Neural cell (in vitro differentiated cells): Measurements from ENCODE around the gene IGBP1. TPM values are rescaled to one million over a fixed set of nuclear protein-coding genes. Genes with fewer than 3 reads are reported as not detected.
"Not testable (repeated sequence)": the region's sequence is repeated elsewhere in the genome, so short reads cannot be mapped to it uniquely, and the experiment has no call there.

Experiments used
- H2AFZ ChIP-seq: fragments of 200-600, 300-800 bp; sonication (generic), shearing (Covaris generic); 2 replicates; pipeline ENCODE4 v1.6.0; 2014; ENCODE audit warnings: low read depth, mild to moderate bottlenecking, antibody characterized with exemption, low read length, moderate library complexity
- H3F3A ChIP-seq: fragments of 200-600 bp; shearing (Covaris generic); 2 replicates; pipeline ENCODE4 v1.6.1; 2016; ENCODE audit warnings: mild to moderate bottlenecking, moderate library complexity, mixed read lengths, antibody characterized with exemption, low read length; ENCODE audit not compliant: insufficient read depth, poor library complexity, severe bottlenecking
- H3K27ac ChIP-seq: fragments of 200-600, 300-800 bp; sonication (generic), shearing (Covaris generic); 2 replicates; pipeline ENCODE4 v1.5.1; 2014; ENCODE audit warnings: mild to moderate bottlenecking, low read length, moderate library complexity
- H3K27me3 ChIP-seq: fragments of 300-800, 200-600 bp; sonication (generic), shearing (Covaris generic); 2 replicates; pipeline ENCODE4 v1.6.0; 2014; ENCODE audit warnings: mild to moderate bottlenecking, low read depth, low read length, moderate library complexity; ENCODE audit not compliant: insufficient read depth
- H3K36me3 ChIP-seq: fragments of 300-800, 200-600 bp; sonication (generic), shearing (Covaris generic); 2 replicates; pipeline ENCODE4 v1.5.1; 2014; ENCODE audit warnings: mild to moderate bottlenecking, antibody characterized with exemption, low read length, moderate library complexity; ENCODE audit not compliant: insufficient read depth
- H3K4me2 ChIP-seq: fragments of 300-800, 200-600 bp; sonication (generic), shearing (Covaris generic); 2 replicates; pipeline ENCODE4 v1.6.0; 2014; ENCODE audit warnings: mild to moderate bottlenecking, low read length
- H3K4me3 ChIP-seq: fragments of 300-800, 200-600 bp; sonication (generic), shearing (Covaris generic); 2 replicates; pipeline ENCODE4 v1.5.1; 2014; ENCODE audit warnings: mild to moderate bottlenecking, low read length, moderate library complexity
- H3K79me2 ChIP-seq: fragments of 200-600 bp; shearing (Covaris generic); replicated peaks from 2 replicates; pipeline ENCODE4 v1.6.0; 2014; ENCODE audit warnings: mild to moderate bottlenecking, low read length, moderate library complexity; ENCODE audit not compliant: insufficient read depth
- H3K9ac ChIP-seq: fragments of 300-800, 200-600 bp; sonication (generic), shearing (Covaris generic); 2 replicates; pipeline ENCODE4 v1.6.1; 2016; ENCODE audit warnings: mild to moderate bottlenecking, low read length, mixed read lengths
- H3K9me2 ChIP-seq: fragments of 200-600 bp; shearing (Covaris generic); 2 replicates; pipeline ENCODE4 v1.6.1; 2016; ENCODE audit warnings: mild to moderate bottlenecking, low read length, mixed read lengths; ENCODE audit not compliant: insufficient read depth
- H3K9me3 ChIP-seq: fragments of 200-600, 300-800 bp; sonication (generic), shearing (Covaris generic); 2 replicates; pipeline ENCODE4 v1.6.1; 2016; ENCODE audit warnings: mild to moderate bottlenecking, mixed run types, low read length, moderate library complexity, mixed read lengths
- H4K20me1 ChIP-seq: fragments of 200-600 bp; shearing (Covaris generic); 2 replicates; pipeline ENCODE4 v1.6.1; 2016; ENCODE audit warnings: mild to moderate bottlenecking, mixed run types; ENCODE audit not compliant: insufficient read depth
- CTCF ChIP-seq: fragments of 450-650 bp; IDR thresholded peaks from 2 replicates; pipeline ENCODE4 v1.5.1; 2014; ENCODE audit warnings: antibody characterized with exemption, mild to moderate bottlenecking, moderate library complexity; ENCODE audit not compliant: poor library complexity, severe bottlenecking
- EP300 ChIP-seq: fragments of 450-650 bp; conservative IDR thresholded peaks from 2 replicates; pipeline ENCODE4 v1.6.1; 2014; ENCODE audit warnings: antibody characterized with exemption, mild to moderate bottlenecking, moderate library complexity; ENCODE audit not compliant: poor library complexity, severe bottlenecking
- EZH2 ChIP-seq: fragments of 200-600, 300-800 bp; shearing (Covaris generic), sonication (generic); IDR thresholded peaks from 2 replicates; pipeline ENCODE4 v1.6.1; 2014; ENCODE audit warnings: antibody characterized with exemption, low read length, borderline replicate concordance, mild to moderate bottlenecking; ENCODE audit not compliant: insufficient read depth, poor library complexity, severe bottlenecking
- MXI1 ChIP-seq: fragments of 450-650 bp; conservative IDR thresholded peaks from 2 replicates; pipeline ENCODE4 v1.6.1; 2014; ENCODE audit warnings: antibody characterized with exemption, mild to moderate bottlenecking; ENCODE audit not compliant: poor library complexity, severe bottlenecking
- POLR2AphosphoS5 ChIP-seq: IDR thresholded peaks from 2 replicates; pipeline ENCODE4 v1.6.1; 2012
- RAD21 ChIP-seq: fragments of 450-650 bp; conservative IDR thresholded peaks from 2 replicates; pipeline ENCODE4 v1.6.1; 2014; ENCODE audit warnings: antibody characterized with exemption, mild to moderate bottlenecking, moderate library complexity
- REST ChIP-seq: IDR thresholded peaks from 2 replicates; pipeline ENCODE4 v1.6.1; 2012; ENCODE audit warnings: borderline replicate concordance
- SMC3 ChIP-seq: fragments of 450-650 bp; conservative IDR thresholded peaks from 2 replicates; pipeline ENCODE4 v1.6.1; 2014; ENCODE audit warnings: antibody characterized with exemption, mild to moderate bottlenecking, moderate library complexity; ENCODE audit not compliant: poor library complexity
- TAF1 ChIP-seq: IDR thresholded peaks from 2 replicates; pipeline ENCODE4 v1.6.1; 2012; ENCODE audit warnings: low read depth
- polyA plus RNA-seq: library from polyadenylated mRNA; depleted of rRNA; stranded (reverse); fragments of >200 nt; gene quantifications from 2 replicates; pipeline ENCODE4 v1.2.3, GENCODE V29; 2014

The IGBP1 gene
- polyA plus RNA-seq, 1 donor from 2014 or later = 94.1 TPM

- TF ChIP-seq EP300 (no peak), TAF1 (no peak), REST (no peak), EZH2 (no peak), RAD21 (no peak), CTCF (no peak), SMC3 (no peak), MXI1 (no peak), POLR2AphosphoS5 (no peak)
- Histone ChIP-seq H3K9me2 (no peaks in the 10 kb centered on the region), H3K79me2 (no peaks in the 10 kb centered on the region), H3K27ac (no peak overlapping the region), H3K9me3 (no peaks in the 10 kb centered on the region), H3K4me2 (no peak overlapping the region), H3K36me3 (no peaks in the 10 kb centered on the region), H3F3A (no peaks in the 10 kb centered on the region), H3K27me3 (no peaks in the 10 kb centered on the region), H3K9ac (no peak overlapping the region), H4K20me1 (no peaks in the 10 kb centered on the region), H2AFZ (no peak overlapping the region), H3K4me3 (no peak overlapping the region)
Observed at GRCh38 chrX:70117738-70118137, 15.5 kb upstream of the IGBP1 start.

- H3K9me3 ChIP-seq, H4K20me1 ChIP-seq, H3K27ac ChIP-seq, H3F3A ChIP-seq, H3K4me2 ChIP-seq, H3K27me3 ChIP-seq, H3K36me3 ChIP-seq, H3K4me3 ChIP-seq, H2AFZ ChIP-seq, H3K9ac ChIP-seq, H3K9me2 ChIP-seq, H3K79me2 ChIP-seq: not testable (repeated sequence)
Observed at GRCh38 chrX:70123014-70123413, 10.2 kb upstream of the IGBP1 start.

- no peak overlapping the region for H3K27ac ChIP-seq
- no peaks in the 10 kb centered on the region for H3K27me3 ChIP-seq
- no peak overlapping the region for H3K9ac ChIP-seq
- no peaks in the 10 kb centered on the region for H3K9me2 ChIP-seq
- TF ChIP-seq RAD21 = no peak
- TF ChIP-seq CTCF = no peak
- no peak for TF ChIP-seq EP300
- no peak for TF ChIP-seq TAF1
- no peak for TF ChIP-seq MXI1
- TF ChIP-seq EZH2 = no peak
- no peak for TF ChIP-seq SMC3
- TF ChIP-seq REST = no peak
- no peak for TF ChIP-seq POLR2AphosphoS5
- H2AFZ ChIP-seq = no peak overlapping the region
- no peak overlapping the region for H3K4me2 ChIP-seq
- no peaks in the 10 kb centered on the region for H3K36me3 ChIP-seq
- H4K20me1 ChIP-seq = no peaks in the 10 kb centered on the region
- no peaks in the 10 kb centered on the region for H3K79me2 ChIP-seq
- H3K4me3 ChIP-seq = no peak overlapping the region
- H3F3A ChIP-seq = no peaks in the 10 kb centered on the region
- H3K9me3 ChIP-seq = no peaks in the 10 kb centered on the region
Observed at GRCh38 chrX:70124678-70125077, 8.6 kb upstream of the IGBP1 start.
